ENCODE measurements around the gene CHMP5. TPM values are rescaled to one million over a fixed set of nuclear protein-coding genes. Genes with fewer than 3 reads are reported as not detected.

The CHMP5 gene
- polyA plus RNA-seq, 4 donors, result 78.1 to 212 (median 134) TPM

DNA sequence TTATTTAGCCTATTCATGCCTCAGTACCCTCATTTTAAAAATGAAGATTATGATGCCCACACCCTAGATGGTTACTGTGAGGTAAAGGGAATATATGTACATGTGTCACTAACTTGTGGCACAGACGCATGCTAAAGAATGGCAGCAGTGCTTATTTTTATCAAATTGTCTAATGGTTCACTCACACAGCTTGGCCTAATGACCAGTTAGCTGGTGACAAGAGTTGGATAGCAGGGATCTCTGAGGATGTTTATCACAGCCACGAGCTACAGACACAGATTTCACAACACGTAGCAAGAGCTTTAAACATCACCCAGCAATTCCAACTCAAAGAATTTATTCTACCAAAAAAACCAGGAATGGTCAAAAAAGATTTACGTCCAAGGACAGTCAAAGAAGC is 7.6 kb upstream of the CHMP5 start:
- FAIRE-seq (no peak), DNase-seq (no peak)
- H3K9me3 ChIP-seq (ENCODE audit: control insufficient read depth in 2 of 2, insufficient read depth in 1 of 2, low read depth in 1 of 2, low read length in 1 of 2), result no peaks in the 10 kb centered on the region
- peaks cover 0 to 5% (median 0%) of the 10 kb centered on the region in 3 donors for H3K4me1 ChIP-seq (ENCODE audit: control insufficient read depth in 3 of 3, insufficient read depth in 2 of 3, low read depth in 1 of 3, low read length in 2 of 3)
- H3K27ac ChIP-seq (ENCODE audit: low read depth in 1 of 3, low read length in 2 of 3), result no peak overlapping the region
- 90 to 94% (median 90%) methylated on average over 4 of the region's 4 CpGs for WGBS, 3 donors
- no peaks in the 10 kb centered on the region for H3K27me3 ChIP-seq (ENCODE audit: control insufficient read depth in 3 of 3, insufficient read depth in 3 of 3, low read length in 3 of 3)
- no peak overlapping the region for H3K4me3 ChIP-seq (ENCODE audit: low read depth in 1 of 3, low read length in 3 of 3)
- peaks cover 33 to 54% (median 44%) of the 10 kb centered on the region in 3 donors for H3K36me3 ChIP-seq (ENCODE audit: control insufficient read depth in 3 of 3, insufficient read depth in 2 of 3, low read depth in 1 of 3, low read length in 3 of 3)

DNA sequence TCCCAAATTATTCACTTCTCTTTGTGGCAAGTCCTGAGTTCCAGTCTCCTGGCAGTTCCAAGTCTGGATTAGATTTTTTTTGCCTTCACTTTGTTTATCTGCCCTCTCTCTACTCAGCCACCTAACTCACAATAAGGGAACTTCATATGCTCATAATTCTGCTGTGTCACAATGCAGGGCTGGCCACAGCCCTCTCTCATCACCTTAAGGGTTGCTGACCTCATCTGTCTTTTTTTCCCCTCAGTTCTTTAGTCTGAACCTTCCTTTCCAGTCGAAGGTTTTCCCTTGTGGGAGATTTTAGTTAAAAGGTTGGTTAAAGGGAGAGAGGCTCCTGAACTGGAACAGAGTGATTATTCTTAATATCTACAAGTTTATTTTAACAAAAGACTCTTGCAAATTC is 4.5 kb upstream of the CHMP5 start:
- Histone ChIP-seq H3K27ac (ENCODE audit: low read depth in 1 of 3, low read length in 2 of 3) (no peak overlapping the region), H3K27me3 (ENCODE audit: control insufficient read depth in 3 of 3, insufficient read depth in 3 of 3, low read length in 3 of 3) (no peaks in the 10 kb centered on the region), H3K4me3 (ENCODE audit: low read depth in 1 of 3, low read length in 3 of 3) (no peak overlapping the region), H3K36me3 (ENCODE audit: control insufficient read depth in 3 of 3, insufficient read depth in 2 of 3, low read depth in 1 of 3, low read length in 3 of 3) (peaks cover 25 to 36% (median 25%) of the 10 kb centered on the region in 3 donors), H3K4me1 (ENCODE audit: control insufficient read depth in 3 of 3, insufficient read depth in 2 of 3, low read depth in 1 of 3, low read length in 2 of 3) (peaks cover 0 to 5% (median under 1%) of the 10 kb centered on the region in 3 donors), H3K9me3 (ENCODE audit: control insufficient read depth in 2 of 2, insufficient read depth in 1 of 2, low read depth in 1 of 2, low read length in 1 of 2) (no peaks in the 10 kb centered on the region)
- 79 to 95% (median 81%) methylated on average over 1 of the region's 1 CpG for WGBS, 3 donors
- FAIRE-seq, result no peak
- DNase-seq, result no peak

DNA sequence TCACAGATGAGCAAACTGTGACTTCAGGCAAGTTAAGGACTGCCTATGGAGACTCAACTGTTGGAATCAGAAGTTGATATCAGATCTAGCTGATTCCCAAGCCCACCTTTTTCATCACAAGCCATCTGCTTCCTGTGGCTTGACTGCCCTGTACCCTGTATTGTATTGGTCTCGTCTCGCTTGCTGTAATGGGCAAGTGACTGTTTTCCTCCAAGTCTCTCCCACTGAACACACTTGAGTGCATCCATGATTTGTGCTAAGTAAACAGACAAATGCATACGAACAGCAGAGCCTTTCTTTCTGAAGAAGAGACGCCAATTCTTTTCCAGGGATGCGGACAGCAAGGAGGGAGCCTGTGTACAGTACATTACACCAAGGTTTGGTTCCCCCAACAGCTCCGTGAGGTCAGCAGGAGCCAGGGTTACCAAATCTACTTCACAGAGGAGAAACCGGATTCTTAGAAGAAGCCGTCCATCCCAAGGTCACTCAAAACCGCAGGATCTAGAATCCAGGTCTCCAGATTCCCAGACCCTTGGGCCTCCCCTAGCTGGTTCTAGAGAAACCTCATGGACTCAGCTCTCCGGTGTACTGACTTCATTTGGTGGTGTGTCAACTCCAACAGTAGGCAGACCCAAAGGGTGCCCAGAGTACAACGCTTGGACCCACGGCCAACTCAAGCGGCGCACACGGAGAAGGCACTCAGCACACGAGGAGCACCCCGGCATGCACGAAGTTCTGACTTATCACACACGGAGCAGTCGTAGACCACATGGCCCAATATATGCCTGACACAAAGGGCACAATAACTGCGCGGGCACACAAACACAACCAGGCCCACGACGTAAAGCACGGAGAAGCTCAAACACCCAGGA is 1.5 kb upstream of the CHMP5 start:
- peaks cover 3 to 11% (median 5%) of the 10 kb centered on the region in 3 donors for H3K4me1 ChIP-seq (ENCODE audit: control insufficient read depth in 3 of 3, insufficient read depth in 2 of 3, low read depth in 1 of 3, low read length in 2 of 3)
- no peak for FAIRE-seq
- H3K27ac ChIP-seq (ENCODE audit: low read depth in 1 of 3, low read length in 2 of 3), result peak overlapping the region in 2 of 3 donors; percentile 71 to 88
- peak overlapping the region; percentile 81 to 97 (median 81) for H3K4me3 ChIP-seq (ENCODE audit: low read depth in 1 of 3, low read length in 3 of 3)
- peaks cover 15 to 32% (median 16%) of the 10 kb centered on the region in 3 donors for H3K36me3 ChIP-seq (ENCODE audit: control insufficient read depth in 3 of 3, insufficient read depth in 2 of 3, low read depth in 1 of 3, low read length in 3 of 3)
- DNase-seq, result peak; percentile 51 to 67
- 3 to 4% (median 4%) methylated on average over 24 to 25 of the region's 25 CpGs for WGBS, 3 donors
- no peaks in the 10 kb centered on the region for H3K9me3 ChIP-seq (ENCODE audit: control insufficient read depth in 2 of 2, insufficient read depth in 1 of 2, low read depth in 1 of 2, low read length in 1 of 2)
- H3K27me3 ChIP-seq (ENCODE audit: control insufficient read depth in 3 of 3, insufficient read depth in 3 of 3, low read length in 3 of 3), result no peaks in the 10 kb centered on the region

DNA sequence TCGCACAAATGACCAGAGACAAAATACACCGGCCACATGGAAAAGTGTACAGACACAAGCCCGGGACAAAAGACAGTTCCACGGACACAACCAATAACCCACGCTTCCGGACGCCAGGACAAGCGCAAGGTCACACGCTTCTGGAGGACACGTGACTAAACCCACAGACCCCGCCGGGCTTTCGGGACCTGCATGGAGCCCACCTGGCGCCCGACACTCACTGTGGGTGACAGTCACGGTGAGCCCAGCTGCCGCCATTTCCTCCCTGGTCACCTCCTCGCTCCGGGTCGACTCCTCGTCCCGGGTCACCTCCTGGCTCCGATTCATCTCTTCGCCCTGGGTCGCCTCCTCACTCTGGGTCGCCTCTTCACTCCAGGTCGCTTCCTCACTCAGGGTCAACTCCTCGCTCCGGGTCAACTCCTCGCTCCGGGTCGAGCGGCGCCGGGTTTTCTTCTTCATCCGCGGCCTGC is 811 bp upstream of the CHMP5 start:
- Histone ChIP-seq H3K36me3 (ENCODE audit: control insufficient read depth in 3 of 3, insufficient read depth in 2 of 3, low read depth in 1 of 3, low read length in 3 of 3) (peaks cover 14 to 31% (median 15%) of the 10 kb centered on the region in 3 donors), H3K27me3 (ENCODE audit: control insufficient read depth in 3 of 3, insufficient read depth in 3 of 3, low read length in 3 of 3) (no peaks in the 10 kb centered on the region), H3K4me3 (ENCODE audit: low read depth in 1 of 3, low read length in 3 of 3) (peak overlapping the region; percentile 81 to 97 (median 81)), H3K4me1 (ENCODE audit: control insufficient read depth in 3 of 3, insufficient read depth in 2 of 3, low read depth in 1 of 3, low read length in 2 of 3) (peaks cover 3 to 11% (median 5%) of the 10 kb centered on the region in 3 donors), H3K9me3 (ENCODE audit: control insufficient read depth in 2 of 2, insufficient read depth in 1 of 2, low read depth in 1 of 2, low read length in 1 of 2) (no peaks in the 10 kb centered on the region), H3K27ac (ENCODE audit: low read depth in 1 of 3, low read length in 2 of 3) (peak overlapping the region; percentile 71 to 88 (median 86))
- WGBS, 3 donors, result 0 to 1% (median 0%) methylated on average over 37 of the region's 37 CpGs
- peak in 1 of 2 donors; percentile 52 for DNase-seq
- no peak for FAIRE-seq

DNA sequence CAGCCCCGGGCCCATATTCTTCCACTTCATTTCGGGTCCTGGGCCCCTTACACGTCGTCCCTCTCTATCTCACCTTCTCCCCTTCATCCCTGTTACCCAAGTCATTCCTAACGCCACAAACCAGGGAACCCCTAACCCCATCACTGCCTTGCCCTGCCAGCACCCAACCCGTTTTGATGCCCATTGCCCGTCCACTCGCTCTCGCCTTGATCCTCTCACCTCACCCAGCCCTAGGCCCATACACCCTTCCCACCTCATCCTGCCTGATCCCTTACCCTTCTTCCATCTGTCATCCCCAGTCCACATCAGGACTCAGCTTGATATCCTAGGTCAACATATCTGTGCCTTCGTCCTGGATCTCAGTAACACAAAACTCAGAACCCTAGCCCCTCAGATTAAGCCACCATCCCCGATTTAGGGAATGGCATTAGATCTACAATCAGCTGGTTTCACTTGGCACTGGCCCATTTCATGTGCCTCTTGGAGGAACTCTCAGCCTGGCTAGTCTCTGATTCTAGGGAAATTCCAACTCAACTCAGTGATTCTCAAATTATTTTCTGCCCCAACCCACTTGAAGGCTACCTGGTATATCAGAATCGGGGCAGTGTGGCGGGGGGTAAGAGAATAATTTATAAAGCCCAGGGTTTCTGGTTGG is 489 bp downstream of the CHMP5 start:
- Histone ChIP-seq H3K4me3 (ENCODE audit: low read depth in 1 of 3, low read length in 3 of 3) (peak overlapping the region; percentile 45 to 84 (median 66)), H3K27ac (ENCODE audit: low read depth in 1 of 3, low read length in 2 of 3) (peak overlapping the region; percentile 81 to 90 (median 90)), H3K36me3 (ENCODE audit: control insufficient read depth in 3 of 3, insufficient read depth in 2 of 3, low read depth in 1 of 3, low read length in 3 of 3) (peaks cover 6 to 29% (median 12%) of the 10 kb centered on the region in 3 donors), H3K9me3 (ENCODE audit: control insufficient read depth in 2 of 2, insufficient read depth in 1 of 2, low read depth in 1 of 2, low read length in 1 of 2) (no peaks in the 10 kb centered on the region), H3K4me1 (ENCODE audit: control insufficient read depth in 3 of 3, insufficient read depth in 2 of 3, low read depth in 1 of 3, low read length in 2 of 3) (peaks cover 3 to 11% (median 5%) of the 10 kb centered on the region in 3 donors), H3K27me3 (ENCODE audit: control insufficient read depth in 3 of 3, insufficient read depth in 3 of 3, low read length in 3 of 3) (no peaks in the 10 kb centered on the region)
- peak in 1 of 2 donors; percentile 18 for DNase-seq
- WGBS, 3 donors, result 14 to 21% (median 21%) methylated on average over 13 of the region's 13 CpGs
- no peak for FAIRE-seq

DNA sequence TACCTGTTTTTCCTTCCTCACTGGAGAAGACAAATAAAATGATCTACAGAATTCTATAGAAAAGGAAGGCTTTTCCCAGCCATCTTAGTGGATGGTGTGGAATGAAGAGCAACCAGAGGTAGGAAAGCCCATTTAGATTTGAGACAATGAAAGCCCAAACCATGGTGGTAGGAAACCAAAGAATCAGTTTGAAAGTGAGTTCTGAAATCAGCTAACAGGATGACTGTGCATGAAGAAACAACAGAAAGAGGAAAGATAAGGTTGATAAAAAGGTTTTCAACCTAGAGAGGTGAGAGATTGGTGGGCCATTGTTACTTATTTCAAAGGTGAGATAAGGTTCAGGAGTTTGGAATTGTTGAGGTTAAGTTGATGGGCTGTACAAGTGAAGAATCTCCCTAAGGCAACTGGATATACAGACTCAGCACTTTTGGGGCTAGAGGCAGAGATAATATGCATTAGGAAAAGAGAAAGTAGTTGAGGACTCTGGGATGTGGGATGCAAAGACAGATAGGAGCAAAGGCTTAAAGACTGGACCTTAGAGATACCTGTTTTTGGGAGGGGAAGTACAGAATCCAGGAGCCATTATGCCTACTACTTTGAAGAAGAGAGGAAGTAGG is 2.4 kb downstream of the CHMP5 start:
- DNase-seq (no peak), FAIRE-seq (no peak)
- Histone ChIP-seq H3K4me1 (ENCODE audit: control insufficient read depth in 3 of 3, insufficient read depth in 2 of 3, low read depth in 1 of 3, low read length in 2 of 3) (peaks cover 3 to 14% (median 5%) of the 10 kb centered on the region in 3 donors), H3K27ac (ENCODE audit: low read depth in 1 of 3, low read length in 2 of 3) (no peak overlapping the region), H3K9me3 (ENCODE audit: control insufficient read depth in 2 of 2, insufficient read depth in 1 of 2, low read depth in 1 of 2, low read length in 1 of 2) (no peaks in the 10 kb centered on the region), H3K36me3 (ENCODE audit: control insufficient read depth in 3 of 3, insufficient read depth in 2 of 3, low read depth in 1 of 3, low read length in 3 of 3) (peaks cover 4 to 25% (median 4%) of the 10 kb centered on the region in 3 donors), H3K27me3 (ENCODE audit: control insufficient read depth in 3 of 3, insufficient read depth in 3 of 3, low read length in 3 of 3) (no peaks in the 10 kb centered on the region), H3K4me3 (ENCODE audit: low read depth in 1 of 3, low read length in 3 of 3) (no peak overlapping the region)

DNA sequence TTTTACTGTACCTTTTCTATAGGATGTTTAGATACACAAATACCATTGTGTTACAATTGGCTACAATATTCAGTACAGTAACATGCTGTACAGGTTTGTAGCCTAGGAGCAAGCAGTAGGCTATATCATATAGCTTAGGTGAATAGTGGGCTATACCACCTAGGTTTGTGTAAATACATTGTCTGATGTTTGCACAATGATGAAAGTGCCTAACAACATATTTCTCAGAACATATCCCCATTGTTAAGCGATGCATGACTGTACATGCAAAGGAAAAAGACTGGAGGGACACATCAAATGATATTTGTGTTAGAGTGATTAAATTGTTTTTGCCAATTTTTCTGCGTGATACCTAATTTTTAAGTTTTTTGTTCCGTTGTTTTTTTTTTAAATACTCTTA is 5.3 kb downstream of the CHMP5 start:
- DNase-seq (no peak), FAIRE-seq (no peak)
- Histone ChIP-seq H3K4me3 (ENCODE audit: low read depth in 1 of 3, low read length in 3 of 3) (no peak overlapping the region), H3K36me3 (ENCODE audit: control insufficient read depth in 3 of 3, insufficient read depth in 2 of 3, low read depth in 1 of 3, low read length in 3 of 3) (peaks cover 7 to 32% (median 12%) of the 10 kb centered on the region in 3 donors), H3K9me3 (ENCODE audit: control insufficient read depth in 2 of 2, insufficient read depth in 1 of 2, low read depth in 1 of 2, low read length in 1 of 2) (no peaks in the 10 kb centered on the region), H3K27ac (ENCODE audit: low read depth in 1 of 3, low read length in 2 of 3) (no peak overlapping the region), H3K27me3 (ENCODE audit: control insufficient read depth in 3 of 3, insufficient read depth in 3 of 3, low read length in 3 of 3) (no peaks in the 10 kb centered on the region), H3K4me1 (ENCODE audit: control insufficient read depth in 3 of 3, insufficient read depth in 2 of 3, low read depth in 1 of 3, low read length in 2 of 3) (peaks cover 0 to 16% (median 3%) of the 10 kb centered on the region in 3 donors)
- WGBS, 3 donors, result 94 to 98% (median 96%) methylated on average over 3 of the region's 3 CpGs

DNA sequence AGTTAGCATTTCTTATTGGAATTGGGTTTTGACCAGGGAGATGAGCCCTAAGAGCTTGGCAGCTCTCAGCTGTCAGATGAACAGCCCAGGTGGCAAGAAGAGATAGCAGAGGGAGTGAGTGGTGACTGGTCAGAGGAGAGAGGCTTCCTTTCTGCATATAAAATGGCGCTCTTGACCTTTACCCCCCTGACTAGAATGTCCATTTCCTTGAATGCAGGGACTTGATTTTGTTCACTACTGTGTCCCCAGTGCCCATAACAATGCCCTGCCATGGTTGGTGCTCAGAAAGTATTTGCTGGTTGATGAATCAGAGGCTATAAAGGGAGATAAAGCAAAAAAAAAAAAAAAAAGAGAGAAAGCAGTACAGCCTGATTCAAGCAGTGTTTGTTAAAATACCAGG is 7.2 kb downstream of the CHMP5 start:
- H3K4me1 ChIP-seq (ENCODE audit: control insufficient read depth in 3 of 3, insufficient read depth in 2 of 3, low read depth in 1 of 3, low read length in 2 of 3), result peaks cover 0 to 6% (median 0%) of the 10 kb centered on the region in 3 donors
- FAIRE-seq, result no peak
- peak overlapping the region; percentile 34 to 64 (median 53) for H3K27ac ChIP-seq (ENCODE audit: low read depth in 1 of 3, low read length in 2 of 3)
- peak; percentile 68 to 94 for DNase-seq
- 6 to 76% (median 56%) methylated on average over 1 of the region's 1 CpG for WGBS, 3 donors
- no peaks in the 10 kb centered on the region for H3K9me3 ChIP-seq (ENCODE audit: control insufficient read depth in 2 of 2, insufficient read depth in 1 of 2, low read depth in 1 of 2, low read length in 1 of 2)
- H3K36me3 ChIP-seq (ENCODE audit: control insufficient read depth in 3 of 3, insufficient read depth in 2 of 3, low read depth in 1 of 3, low read length in 3 of 3), result peaks cover 9 to 37% (median 19%) of the 10 kb centered on the region in 3 donors
- no peaks in the 10 kb centered on the region for H3K27me3 ChIP-seq (ENCODE audit: control insufficient read depth in 3 of 3, insufficient read depth in 3 of 3, low read length in 3 of 3)
- H3K4me3 ChIP-seq (ENCODE audit: low read depth in 1 of 3, low read length in 3 of 3), result no peak overlapping the region

Data from small intestine (tissue), 7 donors.